ENCODE data around the gene VPS26A. TPM values are rescaled to one million over a fixed set of nuclear protein-coding genes. Genes with fewer than 3 reads are reported as not detected.

VPS26A gene
- total and polyA plus RNA-seq, 4 donors: 24.9 to 62.5 (median 37.6) TPM

GRCh38 chr10:69097729-69098128, 26.2 kb upstream of the VPS26A start:
- Histone ChIP-seq H3K36me3 (ENCODE audit: control insufficient read depth in 4 of 4, insufficient read depth in 4 of 4, low read length in 4 of 4) (peaks cover 0 to 13% (median 0%) of the 10 kb centered on the region in 4 donors), H3K27me3 (ENCODE audit: control insufficient read depth in 3 of 3, insufficient read depth in 3 of 3, low read length in 2 of 3) (no peaks in the 10 kb centered on the region), H3K27ac (ENCODE audit: low read depth in 1 of 2, low read length in 1 of 2) (no peak overlapping the region), H3K9ac (ENCODE audit: insufficient read depth in 1 of 2, low read length in 2 of 2) (no peak overlapping the region), H3K4me1 (ENCODE audit: control insufficient read depth in 5 of 5, insufficient read depth in 5 of 5, low read length in 5 of 5) (peaks cover 0 to 2% (median 0%) of the 10 kb centered on the region in 5 donors), H3K9me3 (ENCODE audit: control insufficient read depth in 4 of 4, insufficient read depth in 3 of 4, low read length in 3 of 4) (no peaks in the 10 kb centered on the region), H3K4me3 (no peak overlapping the region)
- DNase-seq: no peak
- ATAC-seq (ENCODE audit: insufficient read depth, low FRiP score): no peak
- 34 to 67% methylated on average over 4 of the region's 4 CpGs for WGBS, 2 donors
- TF ChIP-seq CTCF (IDR thresholded peaks at IDR 0.05; ENCODE audit: control extremely low read depth, extremely low read depth): no peak

GRCh38 chr10:69100136-69100872, 23.7 kb upstream of the VPS26A start:
- Histone ChIP-seq H3K4me1 (ENCODE audit: control insufficient read depth in 5 of 5, insufficient read depth in 5 of 5, low read length in 5 of 5) (no peaks in the 10 kb centered on the region), H3K9ac (ENCODE audit: insufficient read depth in 1 of 2, low read length in 2 of 2) (no peak overlapping the region), H3K4me3 (no peak overlapping the region), H3K27me3 (ENCODE audit: control insufficient read depth in 3 of 3, insufficient read depth in 3 of 3, low read length in 2 of 3) (no peaks in the 10 kb centered on the region), H3K27ac (ENCODE audit: low read depth in 1 of 2, low read length in 1 of 2) (no peak overlapping the region), H3K9me3 (ENCODE audit: control insufficient read depth in 4 of 4, insufficient read depth in 3 of 4, low read length in 3 of 4) (peaks cover 0 to 2% (median 0%) of the 10 kb centered on the region in 4 donors), H3K36me3 (ENCODE audit: control insufficient read depth in 4 of 4, insufficient read depth in 4 of 4, low read length in 4 of 4) (peaks cover 0 to 16% (median 0%) of the 10 kb centered on the region in 4 donors)
- no peak for ATAC-seq (ENCODE audit: insufficient read depth, low FRiP score)
- no peak for DNase-seq
- no peak for TF ChIP-seq CTCF (IDR thresholded peaks at IDR 0.05; ENCODE audit: control extremely low read depth, extremely low read depth)
- 45 to 61% methylated on average over 7 of the region's 7 CpGs for WGBS, 2 donors

GRCh38 chr10:69101451-69102095, 22.4 kb upstream of the VPS26A start:
- H3K27ac ChIP-seq (ENCODE audit: low read depth in 1 of 2, low read length in 1 of 2): no peak overlapping the region
- H3K9ac ChIP-seq (ENCODE audit: insufficient read depth in 1 of 2, low read length in 2 of 2): no peak overlapping the region
- no peaks in the 10 kb centered on the region for H3K4me1 ChIP-seq (ENCODE audit: control insufficient read depth in 5 of 5, insufficient read depth in 5 of 5, low read length in 5 of 5)
- no peaks in the 10 kb centered on the region for H3K27me3 ChIP-seq (ENCODE audit: control insufficient read depth in 3 of 3, insufficient read depth in 3 of 3, low read length in 2 of 3)
- peaks cover 0 to 2% (median 0%) of the 10 kb centered on the region in 4 donors for H3K9me3 ChIP-seq (ENCODE audit: control insufficient read depth in 4 of 4, insufficient read depth in 3 of 4, low read length in 3 of 4)
- WGBS, 2 donors: 42 to 66% methylated on average over 6 of the region's 6 CpGs
- TF ChIP-seq CTCF (IDR thresholded peaks at IDR 0.05; ENCODE audit: control extremely low read depth, extremely low read depth): no peak
- no peak overlapping the region for H3K4me3 ChIP-seq
- no peak for DNase-seq
- no peak for ATAC-seq (ENCODE audit: insufficient read depth, low FRiP score)
- peaks cover 0 to 15% (median 0%) of the 10 kb centered on the region in 4 donors for H3K36me3 ChIP-seq (ENCODE audit: control insufficient read depth in 4 of 4, insufficient read depth in 4 of 4, low read length in 4 of 4)
